Tibial nerve (tissue), 4 donors: ENCODE data around the gene HIC2. TPM values are rescaled to one million over a fixed set of nuclear protein-coding genes. Genes with fewer than 3 reads are reported as not detected.
"Not testable (repeated sequence)": the region's sequence is repeated elsewhere in the genome, so short reads cannot be mapped to it uniquely, and the experiment has no call there.

Source experiments
- DNase-seq, 2 donors: peaks; one replicate each; pipeline ENCODE4 v3.0.0-alpha.2; 2019; ENCODE audit warnings: low spot score in 2 of 2
- H3K27ac ChIP-seq, 4 donors: fragments of 200-600 bp; sonication (generic) in 3 of 4; one replicate each; pipeline ENCODE4 v1.5.1; 2017 to 2019; ENCODE audit warnings: mild to moderate bottlenecking in 1 of 4
- H3K27me3 ChIP-seq, 2 donors: fragments of 200-600 bp; sonication (generic) in 1 of 2; one replicate each; pipeline versions ENCODE4 v1.5.1 to v1.6.0; 2017 to 2019
- H3K36me3 ChIP-seq, 3 donors: fragments of 200-600 bp; sonication (generic); one replicate each; pipeline ENCODE4 v1.5.1; 2018 to 2019
- H3K4me1 ChIP-seq, 4 donors: fragments of 200-600 bp; sonication (generic) in 3 of 4; one replicate each; pipeline ENCODE4 v1.5.1; 2017 to 2019
- H3K4me3 ChIP-seq, 4 donors: fragments of 200-600 bp; sonication (generic) in 3 of 4; one replicate each; pipeline ENCODE4 v1.5.1; 2017 to 2019; ENCODE audit warnings: mild to moderate bottlenecking in 1 of 4, moderate library complexity in 1 of 4
- H3K9me3 ChIP-seq, 4 donors: fragments of 200-600 bp; sonication (generic) in 3 of 4; one replicate each; pipeline ENCODE4 v1.5.1; 2017 to 2019
- WGBS, 2 donors: methylation state at CpG; one replicate each; pipeline ENCODE4 v1.1.5; 2018; 5-methylcytosine and 5-hydroxymethylcytosine counted together
- total RNA-seq, 4 donors: library from RNA; depleted of rRNA; stranded (reverse); fragments of >200 nt; gene quantifications; one replicate each; pipeline ENCODE4 v1.1.0, GENCODE V29; 2016

HIC2 gene
- total RNA-seq, 4 donors from 2014 or later, result 3.3 to 6.1 (median 5.2) TPM

GRCh38 chr22:21469097-21469994, 52.2 kb downstream of the HIC2 start:
- WGBS, 2 donors, result 33% methylated on average over 19 of the region's 87 CpGs; no CpG with 5 or more reads in 1 of the 2 donors
- not testable (repeated sequence) for DNase-seq

GRCh38 chr22:21472984-21473383, 55.8 kb downstream of the HIC2 start:
- H3K9me3 ChIP-seq, DNase-seq, H3K36me3 ChIP-seq, H3K27ac ChIP-seq, H3K4me3 ChIP-seq, H3K27me3 ChIP-seq, H3K4me1 ChIP-seq: not testable (repeated sequence)
- no CpG with 5 or more reads among the region's 11 CpGs for WGBS, 2 donors

More at GRCh38 chr22:21469097-21469994, 52.2 kb downstream of the HIC2 start:
- not testable (repeated sequence) for H3K36me3 ChIP-seq, H3K4me3 ChIP-seq, H3K27ac ChIP-seq, H3K4me1 ChIP-seq, H3K27me3 ChIP-seq, H3K9me3 ChIP-seq

- H3K4me1 ChIP-seq, H3K27me3 ChIP-seq, DNase-seq, H3K36me3 ChIP-seq, H3K9me3 ChIP-seq, H3K4me3 ChIP-seq, H3K27ac ChIP-seq: not testable (repeated sequence)
- WGBS, 2 donors, result no CpG with 5 or more reads among the region's 13 CpGs
Measured at GRCh38 chr22:21473664-21474063, 56.5 kb downstream of the HIC2 start.

GRCh38 chr22:21484039-21484438, 66.9 kb downstream of the HIC2 start:
- not testable (repeated sequence) for H3K4me3 ChIP-seq, H3K27ac ChIP-seq, H3K9me3 ChIP-seq, H3K27me3 ChIP-seq, H3K4me1 ChIP-seq, H3K36me3 ChIP-seq, DNase-seq
- 52% methylated on average over 5 of the region's 14 CpGs; no CpG with 5 or more reads in 1 of the 2 donors for WGBS, 2 donors

GRCh38 chr22:21487723-21488122, 70.6 kb downstream of the HIC2 start:
- H3K9me3 ChIP-seq, H3K4me1 ChIP-seq, H3K4me3 ChIP-seq, H3K27me3 ChIP-seq, H3K36me3 ChIP-seq, DNase-seq, H3K27ac ChIP-seq: not testable (repeated sequence)
- WGBS, 2 donors, result no CpG with 5 or more reads among the region's 17 CpGs

- H3K36me3 ChIP-seq, H3K27ac ChIP-seq, DNase-seq, H3K4me1 ChIP-seq, H3K27me3 ChIP-seq, H3K4me3 ChIP-seq, H3K9me3 ChIP-seq: not testable (repeated sequence)
- WGBS, 2 donors, result no CpG with 5 or more reads among the region's 11 CpGs
Measured at GRCh38 chr22:21489149-21489680, 72.0 kb downstream of the HIC2 start.

- not testable (repeated sequence) for H3K36me3 ChIP-seq, H3K4me3 ChIP-seq, H3K4me1 ChIP-seq, H3K27ac ChIP-seq, H3K27me3 ChIP-seq, DNase-seq, H3K9me3 ChIP-seq
- 100% methylated on average over 1 of the region's 6 CpGs; no CpG with 5 or more reads in 1 of the 2 donors for WGBS, 2 donors
Measured at GRCh38 chr22:21490556-21490955, 73.4 kb downstream of the HIC2 start.

- H3K9me3 ChIP-seq, H3K4me1 ChIP-seq, DNase-seq, H3K27me3 ChIP-seq, H3K4me3 ChIP-seq, H3K36me3 ChIP-seq, H3K27ac ChIP-seq: not testable (repeated sequence)
- no CpG with 5 or more reads among the region's 8 CpGs for WGBS, 2 donors
Measured at GRCh38 chr22:21492271-21492670, 75.1 kb downstream of the HIC2 start.

- not testable (repeated sequence) for H3K9me3 ChIP-seq, H3K27me3 ChIP-seq, H3K27ac ChIP-seq, H3K36me3 ChIP-seq, H3K4me3 ChIP-seq, H3K4me1 ChIP-seq, DNase-seq
- no CpG with 5 or more reads among the region's 23 CpGs for WGBS, 2 donors
Measured at GRCh38 chr22:21493789-21494782, 76.9 kb downstream of the HIC2 start.

- not testable (repeated sequence) for H3K27ac ChIP-seq, H3K4me1 ChIP-seq, H3K27me3 ChIP-seq, H3K36me3 ChIP-seq, DNase-seq, H3K4me3 ChIP-seq, H3K9me3 ChIP-seq
- WGBS, 2 donors, result no CpG with 5 or more reads among the region's 4 CpGs
Measured at GRCh38 chr22:21497984-21498383, 80.8 kb downstream of the HIC2 start.

GRCh38 chr22:21498489-21498888, 81.3 kb downstream of the HIC2 start:
- H3K36me3 ChIP-seq, H3K4me3 ChIP-seq, H3K4me1 ChIP-seq, H3K27ac ChIP-seq, H3K9me3 ChIP-seq, DNase-seq, H3K27me3 ChIP-seq: not testable (repeated sequence)
- WGBS, 2 donors, result no CpG with 5 or more reads among the region's 7 CpGs

- not testable (repeated sequence) for DNase-seq, H3K27ac ChIP-seq, H3K36me3 ChIP-seq, H3K27me3 ChIP-seq, H3K4me3 ChIP-seq, H3K4me1 ChIP-seq, H3K9me3 ChIP-seq
- WGBS, 2 donors, result no CpG with 5 or more reads among the region's 16 CpGs
Measured at GRCh38 chr22:21499623-21500506, 82.7 kb downstream of the HIC2 start.
